Sigmoid colon (tissue), 7 donors: ENCODE data around the gene APBB2. TPM values are rescaled to one million over a fixed set of nuclear protein-coding genes. Genes with fewer than 3 reads are reported as not detected.

Experiments
- DNase-seq: peaks from one replicate; pipeline ENCODE4 v3.0.0-alpha.2; 2019
- H3K27ac ChIP-seq, 4 donors: fragments of 200-600 bp; sonication (generic); one replicate each; pipeline ENCODE4 v1.5.1; 2016 to 2019; ENCODE audit warnings: mild to moderate bottlenecking in 1 of 4
- H3K27me3 ChIP-seq, 3 donors: fragments of 200-600 bp; sonication (generic); one replicate each; pipeline ENCODE4 v1.5.1; 2019; ENCODE audit warnings: mild to moderate bottlenecking in 1 of 3
- H3K36me3 ChIP-seq, 4 donors: fragments of 200-600 bp; sonication (generic); one replicate each; pipeline ENCODE4 v1.5.1; 2016 to 2019
- H3K4me1 ChIP-seq, 4 donors: fragments of 200-600 bp; sonication (generic); one replicate each; pipeline ENCODE4 v1.5.1; 2017 to 2019
- H3K4me3 ChIP-seq, 4 donors: fragments of 200-600 bp; sonication (generic); one replicate each; pipeline ENCODE4 v1.5.1; 2017 to 2019; ENCODE audit warnings: mild to moderate bottlenecking in 2 of 4, moderate library complexity in 1 of 4
- H3K9me3 ChIP-seq, 4 donors: fragments of 200-600 bp in 3 of 4; sonication (generic) in 3 of 4; one replicate each; pipeline versions ENCODE4 v1.5.1 to v1.6.1; 2013 to 2019
- EP300 ChIP-seq, 4 donors: sonication (generic); formaldehyde crosslinking; IDR thresholded peaks; one replicate each; pipeline ENCODE4 v1.6.1; 2017; ENCODE audit warnings: antibody characterized with exemption in 4 of 4
- POLR2A ChIP-seq, 2 donors: fragments of 450-650 bp; IDR thresholded peaks; one replicate each; pipeline ENCODE4 v1.6.1; 2016; ENCODE audit warnings: antibody characterized with exemption in 2 of 2, mild to moderate bottlenecking in 2 of 2, moderate library complexity in 2 of 2
- POLR2AphosphoS5 ChIP-seq, 4 donors: sonication (generic); formaldehyde crosslinking; IDR thresholded peaks; one replicate each; pipeline ENCODE4 v1.6.1; 2017; ENCODE audit warnings: antibody characterized with exemption in 4 of 4
- WGBS, 2 donors: extraction: QIAGEN DNeasy Blood & Tissue Kit; methylation state at CpG; one replicate each; pipeline ENCODE4 v1.1.7; 2013; 5-methylcytosine and 5-hydroxymethylcytosine counted together
- intact Hi-C: fragments of 100-400 bp; cut with DNase I; formaldehyde crosslinking; loops from one replicate; pipeline ENCODE4 v1.15.1; 2023
- polyA plus RNA-seq, 3 donors: library from polyadenylated mRNA; stranded (reverse); fragments of 200-250 nt; gene quantifications; one replicate each; pipeline ENCODE4 v1.2.3, GENCODE V29; 2013
- total RNA-seq, 4 donors: library from RNA; depleted of rRNA; stranded (reverse); fragments of >200 nt; gene quantifications; one replicate each; pipeline ENCODE4 v1.1.0, GENCODE V29; 2016
- TF ChIP-seq, protein P1 (sequence below), 4 experiments: fragments of 450-650 bp in 3 of 4; fragments of 200-600 bp in 1 of 4; IDR thresholded peaks; one replicate each; pipeline ENCODE4 v1.5.1; 2016 to 2019; ENCODE audit warnings: antibody characterized with exemption in 4 of 4, mild to moderate bottlenecking in 3 of 4, moderate library complexity in 2 of 4
- donor health status: healthy with polysubstance abuse.
- donor health status: Bipolar disorder and iron deficiency.
- donor health status: healthy.

APBB2 gene
- total and polyA plus RNA-seq, 7 donors, result 7.8 to 108 (median 69.1) TPM

DNA sequence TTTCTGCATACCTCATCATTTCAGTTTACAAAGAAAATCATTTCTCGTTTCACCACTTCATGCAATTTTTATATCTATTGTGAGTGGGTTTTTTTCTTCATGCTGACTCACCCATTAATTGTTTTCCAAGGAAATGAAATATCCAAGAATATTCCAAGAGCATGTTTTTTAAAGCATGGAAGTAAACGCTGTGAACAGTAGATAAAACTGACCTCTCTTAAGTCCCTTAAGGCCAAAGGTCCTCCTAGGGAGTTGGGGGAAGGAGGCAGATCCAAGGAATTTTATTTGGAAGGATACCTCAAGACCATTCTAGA is 2.6 kb upstream of the APBB2 start:
- intact Hi-C loops, result loop anchor here (10.0 kb wide), 1 partner anchor 1162 kb away; the partner anchor contains the start of gene N4BP2
- no peak for TF ChIP-seq POLR2A (IDR thresholded peaks at IDR 0.05)
- TF ChIP-seq POLR2AphosphoS5 (IDR thresholded peaks at IDR 0.05), result no peak
- TF ChIP-seq EP300 (IDR thresholded peaks at IDR 0.05), result no peak
- TF ChIP-seq, protein P1, sequence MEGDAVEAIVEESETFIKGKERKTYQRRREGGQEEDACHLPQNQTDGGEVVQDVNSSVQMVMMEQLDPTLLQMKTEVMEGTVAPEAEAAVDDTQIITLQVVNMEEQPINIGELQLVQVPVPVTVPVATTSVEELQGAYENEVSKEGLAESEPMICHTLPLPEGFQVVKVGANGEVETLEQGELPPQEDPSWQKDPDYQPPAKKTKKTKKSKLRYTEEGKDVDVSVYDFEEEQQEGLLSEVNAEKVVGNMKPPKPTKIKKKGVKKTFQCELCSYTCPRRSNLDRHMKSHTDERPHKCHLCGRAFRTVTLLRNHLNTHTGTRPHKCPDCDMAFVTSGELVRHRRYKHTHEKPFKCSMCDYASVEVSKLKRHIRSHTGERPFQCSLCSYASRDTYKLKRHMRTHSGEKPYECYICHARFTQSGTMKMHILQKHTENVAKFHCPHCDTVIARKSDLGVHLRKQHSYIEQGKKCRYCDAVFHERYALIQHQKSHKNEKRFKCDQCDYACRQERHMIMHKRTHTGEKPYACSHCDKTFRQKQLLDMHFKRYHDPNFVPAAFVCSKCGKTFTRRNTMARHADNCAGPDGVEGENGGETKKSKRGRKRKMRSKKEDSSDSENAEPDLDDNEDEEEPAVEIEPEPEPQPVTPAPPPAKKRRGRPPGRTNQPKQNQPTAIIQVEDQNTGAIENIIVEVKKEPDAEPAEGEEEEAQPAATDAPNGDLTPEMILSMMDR (IDR thresholded peaks at IDR 0.05), result no peak
- peak overlapping the region; percentile 52 to 69 (median 62) for H3K4me3 ChIP-seq
- H3K4me1 ChIP-seq, result peaks cover 0 to 24% (median 18%) of the 10 kb centered on the region in 4 donors
- DNase-seq, result no peak
- no peaks in the 10 kb centered on the region for H3K36me3 ChIP-seq
- no peaks in the 10 kb centered on the region for H3K27me3 ChIP-seq
- no peaks in the 10 kb centered on the region for H3K9me3 ChIP-seq
- peak overlapping the region; percentile 80 to 90 (median 89) for H3K27ac ChIP-seq
- WGBS, 2 donors, result 4 to 18% methylated on average over 2 of the region's 2 CpGs

DNA sequence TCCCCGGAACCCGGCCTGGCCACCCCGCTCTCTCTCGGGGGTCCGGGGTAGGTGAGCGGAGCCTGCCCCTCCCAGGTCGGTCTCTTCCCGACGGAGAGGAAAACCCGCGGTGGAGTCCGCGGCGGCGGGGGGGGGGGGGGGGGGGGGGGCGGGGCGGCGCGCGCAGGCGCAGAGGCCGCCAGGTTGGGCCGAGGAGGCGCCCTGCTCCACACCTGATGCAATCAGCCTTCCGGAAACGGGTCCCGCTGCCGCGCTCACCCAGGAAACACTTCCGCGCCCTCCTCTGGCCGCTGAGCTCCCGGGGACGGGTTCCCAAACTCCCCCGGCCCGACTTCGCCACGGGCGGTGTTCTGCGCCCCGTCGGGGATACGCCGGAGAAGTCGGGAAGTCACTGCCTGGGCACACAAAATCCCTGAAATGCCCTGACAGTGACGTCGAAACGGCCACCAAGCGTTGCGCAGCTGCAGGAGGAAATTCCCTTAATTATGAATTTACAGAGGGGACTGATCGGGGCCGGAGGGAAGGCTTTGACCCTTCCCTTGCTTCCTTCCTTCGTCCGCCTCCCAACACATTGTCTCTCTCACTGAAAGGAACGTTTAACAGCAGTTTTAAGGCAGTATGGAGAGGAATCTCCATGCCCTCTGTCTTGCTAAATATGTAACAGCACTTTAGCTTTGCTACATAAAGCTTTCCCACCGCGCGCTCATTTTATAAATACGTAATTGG is 2.1 kb upstream of the APBB2 start:
- Histone ChIP-seq H3K4me1 (peaks cover 0 to 27% (median 20%) of the 10 kb centered on the region in 4 donors), H3K27ac (peak overlapping the region; percentile 80 to 90 (median 89)), H3K27me3 (no peaks in the 10 kb centered on the region), H3K4me3 (peak overlapping the region; percentile 52 to 69 (median 62)), H3K9me3 (no peaks in the 10 kb centered on the region), H3K36me3 (no peaks in the 10 kb centered on the region)
- peak; percentile 89 for DNase-seq
- intact Hi-C loops, result loop anchor here (10.0 kb wide), 1 partner anchor 1162 kb away; the partner anchor contains the start of gene N4BP2
- TF ChIP-seq EP300 (IDR thresholded peaks at IDR 0.05), result no peak
- TF ChIP-seq, protein P1 (IDR thresholded peaks at IDR 0.05), result peak in 1 of 4 experiments; percentile 34
- TF ChIP-seq POLR2AphosphoS5 (IDR thresholded peaks at IDR 0.05), result peak; percentile 40 to 58 (median 50)
- peak in 1 of 2 donors; percentile 41 for TF ChIP-seq POLR2A (IDR thresholded peaks at IDR 0.05)
- WGBS, 2 donors, result 1 to 2% methylated on average over 58 to 59 of the region's 59 CpGs

DNA sequence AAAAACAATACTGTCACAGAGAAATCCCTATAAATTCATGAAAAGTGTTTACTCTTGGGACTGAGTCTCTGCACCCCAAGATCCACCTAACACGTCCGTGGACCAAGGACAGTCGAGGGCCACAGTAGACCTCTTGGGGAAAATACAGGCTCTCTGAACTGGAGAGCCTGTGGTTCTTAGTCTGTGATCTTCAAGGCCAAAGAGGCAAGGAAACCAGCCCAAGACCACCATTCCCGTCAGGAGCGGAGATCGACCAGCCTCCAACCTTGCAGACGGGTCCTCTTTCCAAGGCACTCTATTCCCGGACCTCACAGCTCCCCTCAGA is 1.6 kb upstream of the APBB2 start:
- peaks cover 0 to 27% (median 20%) of the 10 kb centered on the region in 4 donors for H3K4me1 ChIP-seq
- WGBS, 2 donors, result 10 to 23% methylated on average over 8 of the region's 8 CpGs
- intact Hi-C loops, result loop anchor here (10.0 kb wide), 1 partner anchor 1161 kb away; the partner anchor contains the start of gene N4BP2

DNA sequence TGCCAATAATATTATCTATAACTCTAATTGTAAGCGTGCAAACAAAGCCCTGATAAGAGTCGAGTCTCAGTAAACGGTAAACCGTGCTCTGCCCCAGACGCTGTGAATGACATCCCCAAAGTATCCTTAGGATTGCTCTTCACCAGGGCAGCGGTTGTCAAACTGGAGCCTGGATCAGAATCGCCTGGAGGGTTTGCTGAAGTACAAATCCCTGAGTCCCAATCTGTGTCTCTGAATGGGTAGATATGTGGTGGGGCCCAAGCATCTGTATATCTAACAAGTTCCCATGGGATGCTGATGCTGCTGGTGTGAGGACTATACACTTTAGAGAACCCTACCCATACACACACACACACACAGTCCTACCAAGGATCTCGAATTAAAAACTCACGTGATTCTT is 813 bp upstream of the APBB2 start:
- WGBS, 2 donors, result 40 to 48% methylated on average over 9 of the region's 9 CpGs
- peaks cover 0 to 27% (median 20%) of the 10 kb centered on the region in 4 donors for H3K4me1 ChIP-seq
- H3K36me3 ChIP-seq, result no peaks in the 10 kb centered on the region
- intact Hi-C loops, result loop anchor here (10.0 kb wide), 1 partner anchor 1160 kb away; the partner anchor contains the start of gene N4BP2
- TF ChIP-seq, protein P1 (IDR thresholded peaks at IDR 0.05), result no peak
- TF ChIP-seq POLR2A (IDR thresholded peaks at IDR 0.05), result no peak
- TF ChIP-seq EP300 (IDR thresholded peaks at IDR 0.05), result no peak
- no peak for DNase-seq
- no peak overlapping the region for H3K4me3 ChIP-seq
- H3K27ac ChIP-seq, result peak overlapping the region; percentile 87 to 90 (median 89)
- no peaks in the 10 kb centered on the region for H3K27me3 ChIP-seq
- no peaks in the 10 kb centered on the region for H3K9me3 ChIP-seq

More for the DNA sequence above, 1.6 kb upstream of the APBB2 start:
- no peaks in the 10 kb centered on the region for H3K27me3 ChIP-seq
- no peaks in the 10 kb centered on the region for H3K9me3 ChIP-seq
- H3K27ac ChIP-seq, result peak overlapping the region; percentile 80 to 90 (median 89)
- TF ChIP-seq POLR2A (IDR thresholded peaks at IDR 0.05) (no peak), EP300 (IDR thresholded peaks at IDR 0.05) (no peak), POLR2AphosphoS5 (IDR thresholded peaks at IDR 0.05) (no peak)
- TF ChIP-seq, protein P1 (IDR thresholded peaks at IDR 0.05), result no peak
- peak overlapping the region; percentile 52 to 69 (median 62) for H3K4me3 ChIP-seq
- H3K36me3 ChIP-seq, result no peaks in the 10 kb centered on the region
- DNase-seq, result no peak
